HEK293 (cell line): ENCODE results near the gene PHKA2.

Experiments used
- CTCF ChIA-PET: fragments of 350-600 bp; formaldehyde crosslinking; extraction: SDS; loops from one replicate; lab custom pipeline; 2021; ENCODE audit warnings: antibody characterized with exemption; lab: Yijun Ruan, JAX
- POLR2A ChIA-PET: fragments of 300-600 bp; formaldehyde crosslinking; extraction: SDS; loops from one replicate; lab custom pipeline; 2020; ENCODE audit warnings: antibody characterized with exemption, inconsistent platforms; lab: Yijun Ruan, JAX
- H3K27ac ChIP-seq: fragments of 200-500 bp; sonication (Bioruptor generic); 2 replicates; pipeline ENCODE4 v1.5.1; 2014; ENCODE audit warnings: low read depth, low read length, control low read depth, inconsistent platforms; ENCODE audit errors: extremely low read depth
- H3K36me3 ChIP-seq, 2 experiments: fragments of 200-500 bp in 1 of 2; sonication (Bioruptor generic) in 1 of 2; 1 replicate in 1 of 2; 2 replicates in 1 of 2; pipeline ENCODE4 v1.5.1; 2014 to 2017; ENCODE audit warnings: inconsistent platforms in 2 of 2, low read length in 2 of 2; ENCODE audit not compliant: control insufficient read depth in 2 of 2, insufficient read depth in 1 of 2
- H3K4me1 ChIP-seq: fragments of 200-500 bp; sonication (Bioruptor generic); 2 replicates; pipeline ENCODE4 v1.5.1; 2014; ENCODE audit warnings: mild to moderate bottlenecking, low read length, inconsistent platforms; ENCODE audit not compliant: control insufficient read depth, insufficient read depth
- H3K4me3 ChIP-seq: 2 replicates; pipeline ENCODE4 v1.5.1; 2011; ENCODE audit warnings: low read depth, mild to moderate bottlenecking, control low read depth, low read length, moderate library complexity
- H3K9me3 ChIP-seq: fragments of 200-500 bp; sonication (Bioruptor generic); 2 replicates; pipeline ENCODE4 v1.5.1; 2014; ENCODE audit warnings: low read depth, low read length, inconsistent platforms; ENCODE audit not compliant: control insufficient read depth, insufficient read depth
- MEIS1 ChIP-seq: sonication (generic); formaldehyde crosslinking; IDR thresholded peaks from 2 replicates; pipeline ENCODE4 v1.8.1; 2022; ENCODE audit warnings: missing genetic modification reagents, mild to moderate bottlenecking, borderline replicate concordance
- SP2 ChIP-seq: fragments of 450-650 bp; formaldehyde crosslinking; IDR thresholded peaks from 2 replicates; pipeline ENCODE4 v1.5.1; 2016; ENCODE audit warnings: missing biosample characterization, missing genetic modification characterization
- TCF7L2 ChIP-seq: IDR thresholded peaks from 2 replicates; pipeline ENCODE4 v1.6.1; 2011; ENCODE audit warnings: low read depth, mild to moderate bottlenecking, inconsistent platforms, low read length, moderate library complexity, borderline replicate concordance
- ZBTB17 ChIP-seq: fragments of 450-650 bp; formaldehyde crosslinking; IDR thresholded peaks from 2 replicates; pipeline ENCODE4 v1.5.1; 2016; ENCODE audit warnings: missing biosample characterization, missing genetic modification characterization
- ZNF121 ChIP-seq: fragments of 450-650 bp; formaldehyde crosslinking; IDR thresholded peaks from 2 replicates; pipeline ENCODE4 v1.5.1; 2016; ENCODE audit warnings: missing biosample characterization, missing genetic modification characterization
- ZNF266 ChIP-seq: fragments of 450-650 bp; formaldehyde crosslinking; IDR thresholded peaks from 2 replicates; pipeline ENCODE4 v1.5.1; 2016; ENCODE audit warnings: missing biosample characterization, missing genetic modification characterization, low read depth
- ZNF341 ChIP-seq: fragments of 450-650 bp; formaldehyde crosslinking; IDR thresholded peaks from 2 replicates; pipeline ENCODE4; 2016; ENCODE audit warnings: low read depth, missing biosample characterization, missing genetic modification characterization
- ZNF350 ChIP-seq: fragments of 450-650 bp; formaldehyde crosslinking; IDR thresholded peaks from 2 replicates; pipeline ENCODE4 v1.5.0; 2017; ENCODE audit warnings: missing biosample characterization, mild to moderate bottlenecking, missing genetic modification characterization
- ZNF426 ChIP-seq: fragments of 450-650 bp; formaldehyde crosslinking; IDR thresholded peaks from 2 replicates; pipeline ENCODE4 v1.5.1; 2017; ENCODE audit warnings: missing biosample characterization, missing genetic modification characterization, mild to moderate bottlenecking, inconsistent platforms, moderate library complexity
- ZNF571 ChIP-seq: fragments of 450-650 bp; formaldehyde crosslinking; IDR thresholded peaks from 2 replicates; pipeline ENCODE4 v1.5.0; 2017; ENCODE audit warnings: missing biosample characterization, missing genetic modification characterization
- ZNF837 ChIP-seq: fragments of 450-650 bp; formaldehyde crosslinking; IDR thresholded peaks from 2 replicates; pipeline ENCODE4 v1.5.1; 2016; ENCODE audit warnings: missing biosample characterization, missing genetic modification characterization
- TF ChIP-seq, protein P1 (sequence below): fragments of 450-650 bp; formaldehyde crosslinking; IDR thresholded peaks from 2 replicates; pipeline ENCODE4 v1.5.1; 2016; ENCODE audit warnings: missing biosample characterization, missing genetic modification characterization
- TF ChIP-seq, protein P2 (sequence below): fragments of 450-650 bp; formaldehyde crosslinking; IDR thresholded peaks from 2 replicates; pipeline ENCODE4 v1.5.1; 2016; ENCODE audit warnings: missing biosample characterization, missing genetic modification characterization, borderline replicate concordance
- TF ChIP-seq, protein P3 (sequence below): fragments of 450-650 bp; formaldehyde crosslinking; IDR thresholded peaks from 2 replicates; pipeline ENCODE4 v1.5.1; 2016; ENCODE audit warnings: missing biosample characterization, missing genetic modification characterization
- TF ChIP-seq, protein P4 (sequence below): fragments of 450-650 bp; formaldehyde crosslinking; IDR thresholded peaks from 2 replicates; pipeline ENCODE4 v1.5.1; 2017; ENCODE audit warnings: missing biosample characterization, missing genetic modification characterization
- TF ChIP-seq, protein P5 (sequence below): fragments of 450-650 bp; formaldehyde crosslinking; IDR thresholded peaks from 2 replicates; pipeline ENCODE4 v1.5.1; 2016; ENCODE audit warnings: missing biosample characterization, missing genetic modification characterization

Gene PHKA2

DNA sequence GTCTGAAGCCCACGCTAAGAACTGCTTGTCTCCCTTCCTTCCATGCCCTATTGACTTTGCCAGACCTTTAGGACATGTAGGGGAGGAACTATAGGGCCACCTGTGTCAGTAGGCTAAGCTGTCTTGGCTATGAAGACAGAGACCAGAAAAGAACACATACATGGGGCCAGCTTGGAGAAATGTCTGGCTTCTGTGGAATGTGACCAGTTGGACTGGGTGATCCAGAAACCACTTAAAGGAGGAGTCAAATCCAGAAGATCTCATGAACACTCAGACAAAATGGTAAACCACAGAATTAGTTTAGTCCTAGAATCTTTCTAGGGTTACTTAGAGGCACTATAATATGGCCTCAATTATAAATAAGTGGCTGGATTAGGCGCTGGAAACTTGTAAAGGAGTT, 42.0 kb downstream of the PHKA2 start:
- Histone ChIP-seq H3K4me3 (no peak overlapping the region), H3K36me3 (peaks cover 8 to 54% of the 10 kb centered on the region in 2 experiments; a peak in 2 of 3 replicates), H3K4me1 (peaks cover 2% of the 10 kb centered on the region; the same call in 1 of the 2 replicates), H3K27ac (no peak overlapping the region), H3K9me3 (no peaks in the 10 kb centered on the region)
- TF ChIP-seq, protein P1, sequence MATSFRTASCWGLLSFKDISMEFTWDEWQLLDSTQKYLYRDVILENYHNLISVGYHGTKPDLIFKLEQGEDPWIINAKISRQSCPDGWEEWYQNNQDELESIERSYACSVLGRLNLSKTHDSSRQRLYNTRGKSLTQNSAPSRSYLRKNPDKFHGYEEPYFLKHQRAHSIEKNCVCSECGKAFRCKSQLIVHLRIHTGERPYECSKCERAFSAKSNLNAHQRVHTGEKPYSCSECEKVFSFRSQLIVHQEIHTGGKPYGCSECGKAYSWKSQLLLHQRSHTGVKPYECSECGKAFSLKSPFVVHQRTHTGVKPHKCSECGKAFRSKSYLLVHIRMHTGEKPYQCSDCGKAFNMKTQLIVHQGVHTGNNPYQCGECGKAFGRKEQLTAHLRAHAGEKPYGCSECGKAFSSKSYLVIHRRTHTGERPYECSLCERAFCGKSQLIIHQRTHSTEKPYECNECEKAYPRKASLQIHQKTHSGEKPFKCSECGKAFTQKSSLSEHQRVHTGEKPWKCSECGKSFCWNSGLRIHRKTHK = no peak
- TF ChIP-seq, protein P2, sequence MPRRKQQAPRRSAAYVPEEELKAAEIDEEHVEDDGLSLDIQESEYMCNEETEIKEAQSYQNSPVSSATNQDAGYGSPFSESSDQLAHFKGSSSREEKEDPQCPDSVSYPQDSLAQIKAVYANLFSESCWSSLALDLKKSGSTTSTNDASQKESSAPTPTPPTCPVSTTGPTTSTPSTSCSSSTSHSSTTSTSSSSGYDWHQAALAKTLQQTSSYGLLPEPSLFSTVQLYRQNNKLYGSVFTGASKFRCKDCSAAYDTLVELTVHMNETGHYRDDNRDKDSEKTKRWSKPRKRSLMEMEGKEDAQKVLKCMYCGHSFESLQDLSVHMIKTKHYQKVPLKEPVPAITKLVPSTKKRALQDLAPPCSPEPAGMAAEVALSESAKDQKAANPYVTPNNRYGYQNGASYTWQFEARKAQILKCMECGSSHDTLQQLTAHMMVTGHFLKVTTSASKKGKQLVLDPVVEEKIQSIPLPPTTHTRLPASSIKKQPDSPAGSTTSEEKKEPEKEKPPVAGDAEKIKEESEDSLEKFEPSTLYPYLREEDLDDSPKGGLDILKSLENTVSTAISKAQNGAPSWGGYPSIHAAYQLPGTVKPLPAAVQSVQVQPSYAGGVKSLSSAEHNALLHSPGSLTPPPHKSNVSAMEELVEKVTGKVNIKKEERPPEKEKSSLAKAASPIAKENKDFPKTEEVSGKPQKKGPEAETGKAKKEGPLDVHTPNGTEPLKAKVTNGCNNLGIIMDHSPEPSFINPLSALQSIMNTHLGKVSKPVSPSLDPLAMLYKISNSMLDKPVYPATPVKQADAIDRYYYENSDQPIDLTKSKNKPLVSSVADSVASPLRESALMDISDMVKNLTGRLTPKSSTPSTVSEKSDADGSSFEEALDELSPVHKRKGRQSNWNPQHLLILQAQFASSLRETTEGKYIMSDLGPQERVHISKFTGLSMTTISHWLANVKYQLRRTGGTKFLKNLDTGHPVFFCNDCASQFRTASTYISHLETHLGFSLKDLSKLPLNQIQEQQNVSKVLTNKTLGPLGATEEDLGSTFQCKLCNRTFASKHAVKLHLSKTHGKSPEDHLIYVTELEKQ (tag by site-specific recombination) = no peak
- no peak for TF ChIP-seq TCF7L2
- no peak for TF ChIP-seq ZNF350 (tag by site-specific recombination)
- no peak for TF ChIP-seq ZNF426
- no peak for TF ChIP-seq MEIS1
- no peak for TF ChIP-seq ZNF121 (tag by site-specific recombination)
- TF ChIP-seq, protein P3, sequence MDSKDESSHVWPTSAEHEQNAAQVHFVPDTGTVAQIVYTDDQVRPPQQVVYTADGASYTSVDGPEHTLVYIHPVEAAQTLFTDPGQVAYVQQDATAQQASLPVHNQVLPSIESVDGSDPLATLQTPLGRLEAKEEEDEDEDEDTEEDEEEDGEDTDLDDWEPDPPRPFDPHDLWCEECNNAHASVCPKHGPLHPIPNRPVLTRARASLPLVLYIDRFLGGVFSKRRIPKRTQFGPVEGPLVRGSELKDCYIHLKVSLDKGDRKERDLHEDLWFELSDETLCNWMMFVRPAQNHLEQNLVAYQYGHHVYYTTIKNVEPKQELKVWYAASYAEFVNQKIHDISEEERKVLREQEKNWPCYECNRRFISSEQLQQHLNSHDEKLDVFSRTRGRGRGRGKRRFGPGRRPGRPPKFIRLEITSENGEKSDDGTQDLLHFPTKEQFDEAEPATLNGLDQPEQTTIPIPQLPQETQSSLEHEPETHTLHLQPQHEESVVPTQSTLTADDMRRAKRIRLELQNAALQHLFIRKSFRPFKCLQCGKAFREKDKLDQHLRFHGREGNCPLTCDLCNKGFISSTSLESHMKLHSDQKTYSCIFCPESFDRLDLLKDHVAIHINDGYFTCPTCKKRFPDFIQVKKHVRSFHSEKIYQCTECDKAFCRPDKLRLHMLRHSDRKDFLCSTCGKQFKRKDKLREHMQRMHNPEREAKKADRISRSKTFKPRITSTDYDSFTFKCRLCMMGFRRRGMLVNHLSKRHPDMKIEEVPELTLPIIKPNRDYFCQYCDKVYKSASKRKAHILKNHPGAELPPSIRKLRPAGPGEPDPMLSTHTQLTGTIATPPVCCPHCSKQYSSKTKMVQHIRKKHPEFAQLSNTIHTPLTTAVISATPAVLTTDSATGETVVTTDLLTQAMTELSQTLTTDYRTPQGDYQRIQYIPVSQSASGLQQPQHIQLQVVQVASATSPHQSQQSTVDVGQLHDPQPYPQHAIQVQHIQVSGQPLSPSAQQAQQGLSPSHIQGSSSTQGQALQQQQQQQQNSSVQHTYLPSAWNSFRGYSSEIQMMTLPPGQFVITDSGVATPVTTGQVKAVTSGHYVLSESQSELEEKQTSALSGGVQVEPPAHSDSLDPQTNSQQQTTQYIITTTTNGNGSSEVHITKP (tag by site-specific recombination) = no peak
- TF ChIP-seq ZBTB17 (tag by site-specific recombination) = no peak
- TF ChIP-seq ZNF571 (tag by site-specific recombination) = no peak
- TF ChIP-seq, protein P4, sequence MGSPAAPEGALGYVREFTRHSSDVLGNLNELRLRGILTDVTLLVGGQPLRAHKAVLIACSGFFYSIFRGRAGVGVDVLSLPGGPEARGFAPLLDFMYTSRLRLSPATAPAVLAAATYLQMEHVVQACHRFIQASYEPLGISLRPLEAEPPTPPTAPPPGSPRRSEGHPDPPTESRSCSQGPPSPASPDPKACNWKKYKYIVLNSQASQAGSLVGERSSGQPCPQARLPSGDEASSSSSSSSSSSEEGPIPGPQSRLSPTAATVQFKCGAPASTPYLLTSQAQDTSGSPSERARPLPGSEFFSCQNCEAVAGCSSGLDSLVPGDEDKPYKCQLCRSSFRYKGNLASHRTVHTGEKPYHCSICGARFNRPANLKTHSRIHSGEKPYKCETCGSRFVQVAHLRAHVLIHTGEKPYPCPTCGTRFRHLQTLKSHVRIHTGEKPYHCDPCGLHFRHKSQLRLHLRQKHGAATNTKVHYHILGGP (tag by site-specific recombination) = no peak
- TF ChIP-seq ZNF341 = no peak
- TF ChIP-seq ZNF266 (tag by site-specific recombination) = no peak
- TF ChIP-seq, protein P5, sequence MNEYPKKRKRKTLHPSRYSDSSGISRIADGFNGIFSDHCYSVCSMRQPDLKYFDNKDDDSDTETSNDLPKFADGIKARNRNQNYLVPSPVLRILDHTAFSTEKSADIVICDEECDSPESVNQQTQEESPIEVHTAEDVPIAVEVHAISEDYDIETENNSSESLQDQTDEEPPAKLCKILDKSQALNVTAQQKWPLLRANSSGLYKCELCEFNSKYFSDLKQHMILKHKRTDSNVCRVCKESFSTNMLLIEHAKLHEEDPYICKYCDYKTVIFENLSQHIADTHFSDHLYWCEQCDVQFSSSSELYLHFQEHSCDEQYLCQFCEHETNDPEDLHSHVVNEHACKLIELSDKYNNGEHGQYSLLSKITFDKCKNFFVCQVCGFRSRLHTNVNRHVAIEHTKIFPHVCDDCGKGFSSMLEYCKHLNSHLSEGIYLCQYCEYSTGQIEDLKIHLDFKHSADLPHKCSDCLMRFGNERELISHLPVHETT (tag by site-specific recombination) = no peak
- TF ChIP-seq SP2 (tag by site-specific recombination) = no peak
- TF ChIP-seq ZNF837 = no peak
- ChIA-PET CTCF (interaction anchor here (1.0 to 1.3 kb wide), 3 partner anchors 10 to 532 kb away, joined by 3 to 5 read pairs (median 4); no protein-coding TSS in a partner anchor), POLR2A (interaction anchor here (0.7 kb wide), 1 partner anchor 127 kb away, joined by 5 read pairs; no protein-coding TSS in a partner anchor)
